Measurements from ENCODE around the gene ADSL. TPM values are rescaled to one million over a fixed set of nuclear protein-coding genes. Genes with fewer than 3 reads are reported as not detected.

ADSL gene
- total and polyA plus RNA-seq, 2 experiments from 2014 or later, result 72.5 to 123 TPM

DNA sequence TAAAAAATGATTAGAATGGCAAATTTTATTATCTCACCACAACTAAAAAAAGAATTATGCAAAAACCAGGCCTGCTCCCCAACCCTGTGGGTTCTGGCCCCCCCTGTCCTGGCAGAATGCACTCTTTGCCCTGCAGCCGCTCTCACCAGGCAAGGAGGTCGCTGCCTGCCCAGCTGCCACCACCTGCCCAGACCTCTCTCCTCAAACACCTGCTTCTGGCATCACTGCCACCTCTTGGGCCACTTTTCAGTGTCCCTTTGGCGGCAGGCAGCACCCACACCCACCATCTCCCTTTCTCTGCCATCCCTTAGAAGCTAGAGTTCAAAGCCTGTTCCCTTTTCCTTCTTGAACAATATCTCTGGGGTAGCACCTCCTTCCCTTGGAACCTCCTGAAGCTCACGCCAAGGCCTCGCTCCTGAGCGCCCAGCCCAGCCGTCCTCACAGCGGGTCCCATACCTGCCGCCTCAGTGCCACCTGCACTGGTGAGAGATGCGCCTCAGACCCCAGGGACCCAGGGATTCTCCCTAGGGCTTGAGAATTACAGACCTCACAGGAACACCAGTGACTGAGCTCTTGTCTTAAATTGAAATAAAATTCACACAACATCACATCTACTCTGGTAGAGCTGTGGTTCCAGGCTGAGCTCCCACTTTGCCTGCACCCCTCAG is 68.7 kb downstream of the ADSL start:
- H3K9me3 ChIP-seq (ENCODE audit: low read depth), result no peaks in the 10 kb centered on the region
- 92% methylated on average over 10 of the region's 10 CpGs for WGBS, 2 experiments (ENCODE audit: low coverage in 1 of 2, low lambda C conversion rate in 2 of 2, missing lambda C conversion rate in 2 of 2)
- H3K4me1 ChIP-seq (ENCODE audit: insufficient read depth), result no peaks in the 10 kb centered on the region
- H3K79me2 ChIP-seq (ENCODE audit: insufficient read depth), result no peaks in the 10 kb centered on the region; the same call in 1 of the 2 replicates
- H3K36me3 ChIP-seq (ENCODE audit: low read depth), result peaks cover 13% of the 10 kb centered on the region
- in situ Hi-C loops (cut with MboI), result no loop called here
- H3K4me3 ChIP-seq, result no peak overlapping the region
- H3K9ac ChIP-seq, result no peak overlapping the region
- no peak overlapping the region for H2AFZ ChIP-seq
- H4K20me1 ChIP-seq (ENCODE audit: insufficient read depth), result no peaks in the 10 kb centered on the region
- TF ChIP-seq EZH2 (IDR thresholded peaks at IDR 0.05; ENCODE audit: insufficient read depth, poor library complexity, severe bottlenecking) (no peak), EZH2phosphoT487 (IDR thresholded peaks at IDR 0.05; ENCODE audit: insufficient read depth, low read depth) (no peak)
- no peak for DNase-seq
- H3F3A ChIP-seq (ENCODE audit: insufficient read depth), result peaks cover 39% of the 10 kb centered on the region
- no peaks in the 10 kb centered on the region for H3K27me3 ChIP-seq (replicated peaks; ENCODE audit: insufficient read depth)
- peak overlapping the region; percentile 30 for H3K27ac ChIP-seq
- H3K4me2 ChIP-seq (ENCODE audit: unreplicated experiment), result no peak overlapping the region
- H3K9me2 ChIP-seq (ENCODE audit: insufficient read depth), result no peaks in the 10 kb centered on the region

DNA sequence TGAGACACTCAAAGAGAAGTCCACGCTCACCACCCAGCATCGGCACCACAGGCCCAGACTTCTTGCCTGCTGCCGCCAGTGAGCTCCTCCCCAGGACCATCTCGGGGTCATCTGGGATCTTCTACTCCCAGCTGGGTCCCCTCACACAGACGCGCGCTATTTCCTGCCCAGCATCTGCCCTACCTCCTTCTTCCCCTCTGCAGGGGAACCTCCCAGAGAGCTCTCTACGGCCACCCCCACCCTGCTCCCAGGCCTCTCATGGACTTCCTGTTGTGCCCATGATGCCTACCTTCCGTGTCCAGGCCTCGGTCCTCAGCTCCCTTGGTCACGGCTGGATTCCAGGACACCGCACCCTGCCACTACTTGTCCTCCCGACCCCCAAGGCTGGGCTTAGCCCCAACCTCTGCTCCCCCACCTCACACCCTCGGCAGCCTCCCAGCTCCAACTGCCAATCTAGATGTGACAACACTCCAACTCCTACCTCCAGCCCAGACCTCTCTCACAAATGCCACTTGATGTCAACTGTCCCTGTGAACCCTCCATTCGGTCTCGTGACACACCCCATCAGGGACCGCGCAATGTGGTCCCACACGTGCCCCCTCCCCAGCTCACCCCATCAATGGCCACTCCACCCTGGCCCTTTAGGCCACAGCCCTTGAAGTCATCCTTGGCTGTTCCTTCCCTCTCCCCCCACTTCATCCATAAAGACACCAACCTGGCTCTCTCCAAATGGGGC is 69.4 kb downstream of the ADSL start:
- no peak for DNase-seq
- Histone ChIP-seq H3K79me2 (ENCODE audit: insufficient read depth) (no peaks in the 10 kb centered on the region; the same call in 1 of the 2 replicates), H3K9me2 (ENCODE audit: insufficient read depth) (no peaks in the 10 kb centered on the region), H3K4me2 (ENCODE audit: unreplicated experiment) (no peak overlapping the region), H3K36me3 (ENCODE audit: low read depth) (peaks cover 13% of the 10 kb centered on the region), H3F3A (ENCODE audit: insufficient read depth) (peaks cover 38% of the 10 kb centered on the region), H2AFZ (no peak overlapping the region), H3K9me3 (ENCODE audit: low read depth) (no peaks in the 10 kb centered on the region), H4K20me1 (ENCODE audit: insufficient read depth) (no peaks in the 10 kb centered on the region), H3K4me1 (ENCODE audit: insufficient read depth) (no peaks in the 10 kb centered on the region), H3K27me3 (replicated peaks; ENCODE audit: insufficient read depth) (no peaks in the 10 kb centered on the region), H3K27ac (no peak overlapping the region), H3K9ac (no peak overlapping the region), H3K4me3 (no peak overlapping the region)
- WGBS, 2 experiments (ENCODE audit: low coverage in 1 of 2, low lambda C conversion rate in 2 of 2, missing lambda C conversion rate in 2 of 2), result 73 to 81% methylated on average over 7 to 19 of the region's 19 CpGs
- TF ChIP-seq EZH2phosphoT487 (IDR thresholded peaks at IDR 0.05; ENCODE audit: insufficient read depth, low read depth), result no peak
- no peak for TF ChIP-seq EZH2 (IDR thresholded peaks at IDR 0.05; ENCODE audit: insufficient read depth, poor library complexity, severe bottlenecking)
- in situ Hi-C loops (cut with MboI), result no loop called here

DNA sequence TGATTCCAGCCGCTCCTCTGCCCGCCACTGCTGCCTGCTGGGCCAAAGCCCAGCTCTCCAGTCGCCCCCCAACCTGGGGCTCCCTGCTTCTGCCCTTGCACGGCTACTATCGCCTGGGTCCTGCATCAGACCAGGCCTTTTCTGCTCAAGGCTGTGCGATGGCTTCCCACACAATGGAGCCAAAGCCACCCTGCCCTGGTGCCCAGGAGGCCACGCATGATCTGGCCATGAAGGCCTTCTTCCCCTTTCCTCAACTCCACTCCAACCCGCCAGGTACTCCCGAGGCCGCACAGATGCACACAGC is 69.9 kb downstream of the ADSL start:
- no peak for DNase-seq
- Histone ChIP-seq H3K27me3 (replicated peaks; ENCODE audit: insufficient read depth) (no peaks in the 10 kb centered on the region), H4K20me1 (ENCODE audit: insufficient read depth) (no peaks in the 10 kb centered on the region), H3K79me2 (ENCODE audit: insufficient read depth) (no peaks in the 10 kb centered on the region; the same call in 1 of the 2 replicates), H3K4me1 (ENCODE audit: insufficient read depth) (no peaks in the 10 kb centered on the region), H3K9me3 (ENCODE audit: low read depth) (no peaks in the 10 kb centered on the region), H3F3A (ENCODE audit: insufficient read depth) (peaks cover 33% of the 10 kb centered on the region), H3K9ac (no peak overlapping the region), H3K36me3 (ENCODE audit: low read depth) (peaks cover 13% of the 10 kb centered on the region), H3K4me2 (ENCODE audit: unreplicated experiment) (no peak overlapping the region), H3K9me2 (ENCODE audit: insufficient read depth) (no peaks in the 10 kb centered on the region), H3K4me3 (no peak overlapping the region), H2AFZ (no peak overlapping the region), H3K27ac (no peak overlapping the region)
- TF ChIP-seq EZH2 (IDR thresholded peaks at IDR 0.05; ENCODE audit: insufficient read depth, poor library complexity, severe bottlenecking) (no peak), EZH2phosphoT487 (IDR thresholded peaks at IDR 0.05; ENCODE audit: insufficient read depth, low read depth) (no peak)
- WGBS, 2 experiments (ENCODE audit: low coverage in 1 of 2, low lambda C conversion rate in 2 of 2, missing lambda C conversion rate in 2 of 2), result 98% methylated on average over 10 of the region's 10 CpGs
- in situ Hi-C loops (cut with MboI), result no loop called here

DNA sequence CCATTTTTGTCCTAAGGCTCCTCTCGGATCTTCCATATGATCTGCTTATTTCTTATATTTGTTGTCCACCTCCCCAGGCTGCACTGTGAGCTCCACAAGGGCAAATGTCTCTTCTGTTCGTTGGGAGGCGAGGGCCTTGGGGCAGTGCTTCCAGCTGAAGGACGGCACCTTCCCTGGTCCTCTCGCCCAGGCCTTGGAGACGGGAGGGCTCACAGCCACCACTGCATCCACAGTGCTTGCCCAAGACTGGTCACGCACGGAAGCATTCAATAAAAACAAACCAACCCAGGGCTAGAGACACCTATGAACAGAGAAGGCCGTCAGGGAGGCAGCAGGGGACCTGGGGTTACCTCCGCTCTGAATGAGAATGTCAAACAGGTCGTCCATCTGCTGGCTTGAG is 70.3 kb downstream of the ADSL start:
- in situ Hi-C loops (cut with MboI), result no loop called here
- Histone ChIP-seq H3K36me3 (ENCODE audit: low read depth) (peaks cover 11% of the 10 kb centered on the region), H3K4me3 (no peak overlapping the region), H3F3A (ENCODE audit: insufficient read depth) (peaks cover 33% of the 10 kb centered on the region), H3K9ac (no peak overlapping the region), H4K20me1 (ENCODE audit: insufficient read depth) (no peaks in the 10 kb centered on the region), H3K27ac (no peak overlapping the region), H3K27me3 (replicated peaks; ENCODE audit: insufficient read depth) (no peaks in the 10 kb centered on the region), H3K4me1 (ENCODE audit: insufficient read depth) (no peaks in the 10 kb centered on the region), H3K9me3 (ENCODE audit: low read depth) (no peaks in the 10 kb centered on the region), H3K9me2 (ENCODE audit: insufficient read depth) (no peaks in the 10 kb centered on the region), H3K4me2 (ENCODE audit: unreplicated experiment) (no peak overlapping the region), H3K79me2 (ENCODE audit: insufficient read depth) (no peaks in the 10 kb centered on the region; the same call in 1 of the 2 replicates), H2AFZ (no peak overlapping the region)
- 96% methylated on average over 11 of the region's 11 CpGs for WGBS, 2 experiments (ENCODE audit: low coverage in 1 of 2, low lambda C conversion rate in 2 of 2, missing lambda C conversion rate in 2 of 2)
- no peak for TF ChIP-seq EZH2 (IDR thresholded peaks at IDR 0.05; ENCODE audit: insufficient read depth, poor library complexity, severe bottlenecking)
- no peak for TF ChIP-seq EZH2phosphoT487 (IDR thresholded peaks at IDR 0.05; ENCODE audit: insufficient read depth, low read depth)
- no peak for DNase-seq

Data from GM23248 (cell line).